Inferior parietal cortex (tissue), 1 donor: ENCODE results near the gene SRBD1.

Source experiments
- DNase-seq: peaks from one replicate; pipeline ENCODE4 v3.0.0-alpha.2; 2016; ENCODE audit errors: extremely low spot score

Gene SRBD1

GRCh38 chr2:45469314-45470099, 141.6 kb downstream of the SRBD1 start:
- DNase-seq = no peak

- no peak for DNase-seq
Observed at GRCh38 chr2:45468279-45468678, 142.8 kb downstream of the SRBD1 start.

- peak; percentile 4 for DNase-seq
Observed at GRCh38 chr2:45466053-45466452, 145.0 kb downstream of the SRBD1 start.

GRCh38 chr2:45460825-45461224, 150.2 kb downstream of the SRBD1 start:
- DNase-seq = no peak

GRCh38 chr2:45459860-45460259, 151.2 kb downstream of the SRBD1 start:
- DNase-seq = no peak

GRCh38 chr2:45458909-45459563, 152.0 kb downstream of the SRBD1 start:
- DNase-seq = no peak

GRCh38 chr2:45457211-45457945, 153.7 kb downstream of the SRBD1 start:
- DNase-seq = no peak

- no peak for DNase-seq
Observed at GRCh38 chr2:45452866-45453265, 158.2 kb downstream of the SRBD1 start.

GRCh38 chr2:45450634-45451033, 160.4 kb downstream of the SRBD1 start:
- no peak for DNase-seq

GRCh38 chr2:45448217-45448616, 162.8 kb downstream of the SRBD1 start:
- DNase-seq = no peak

- no peak for DNase-seq
Observed at GRCh38 chr2:45446016-45446415, 165.1 kb downstream of the SRBD1 start.

GRCh38 chr2:45445037-45445436, 166.0 kb downstream of the SRBD1 start:
- no peak for DNase-seq

- no peak for DNase-seq
Observed at GRCh38 chr2:45443012-45443411, 168.1 kb downstream of the SRBD1 start.

- DNase-seq = no peak
Observed at GRCh38 chr2:45442026-45442425, 169.0 kb downstream of the SRBD1 start.

- no peak for DNase-seq
Observed at GRCh38 chr2:45441571-45441970, 169.5 kb downstream of the SRBD1 start.

- DNase-seq = no peak
Observed at GRCh38 chr2:45439788-45440773, 171.0 kb downstream of the SRBD1 start.

- DNase-seq = no peak
Observed at GRCh38 chr2:45438872-45439665, 172.0 kb downstream of the SRBD1 start.

- no peak for DNase-seq
Observed at GRCh38 chr2:45436456-45436855, 174.6 kb downstream of the SRBD1 start.

GRCh38 chr2:45435316-45435715, 175.8 kb downstream of the SRBD1 start:
- DNase-seq = no peak

- DNase-seq = no peak
Observed at GRCh38 chr2:45433363-45433762, 177.7 kb downstream of the SRBD1 start.

GRCh38 chr2:45432406-45432805, 178.7 kb downstream of the SRBD1 start:
- no peak for DNase-seq
